Measurements from ENCODE around the gene HOXA10. TPM values are rescaled to one million over a fixed set of nuclear protein-coding genes. Genes with fewer than 3 reads are reported as not detected.

The HOXA10 gene
- total RNA-seq, 2 donors from 2014 or later = not detected

DNA sequence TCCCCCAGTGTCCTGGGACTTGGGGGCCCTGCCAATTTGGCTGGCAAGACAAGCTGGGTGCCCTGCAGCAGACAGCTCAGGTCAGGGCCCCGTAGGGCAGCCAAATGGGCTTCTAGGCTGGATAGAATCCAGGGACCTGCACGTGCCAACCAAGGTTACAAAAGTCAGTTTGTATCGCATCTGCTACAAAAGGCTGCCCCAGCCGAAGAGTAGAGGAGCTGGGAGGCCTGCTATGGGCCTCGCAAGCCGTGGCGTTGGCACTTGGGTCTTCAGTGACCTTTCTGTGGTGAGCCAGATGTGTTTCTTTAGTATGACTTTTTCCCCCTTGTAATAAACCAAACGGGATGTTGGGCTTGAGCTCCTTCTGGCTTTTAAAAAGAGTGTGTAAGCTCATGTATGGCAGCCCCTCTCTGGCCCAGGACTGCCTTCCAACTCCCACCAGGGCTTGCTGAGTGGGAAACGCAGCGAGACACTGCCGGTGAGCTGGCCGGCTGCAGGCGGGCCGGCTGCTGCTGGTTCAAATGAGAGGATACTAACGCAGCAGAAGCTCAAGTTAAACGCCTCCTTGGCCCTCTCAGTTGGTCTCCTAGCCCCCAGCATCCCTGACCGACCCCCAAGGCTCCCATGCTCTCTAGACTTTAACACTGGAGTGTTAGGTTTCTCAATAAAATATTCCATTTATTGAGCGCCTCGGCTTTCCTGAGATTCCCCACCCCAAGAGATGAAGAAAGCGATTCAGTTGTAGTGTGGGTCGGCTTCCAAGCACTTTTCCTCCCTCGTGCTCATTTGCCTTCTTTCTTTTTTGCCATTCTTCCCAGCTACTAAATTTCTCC is 3.1 kb upstream of the HOXA10 start:
- Mint-ChIP-seq H3K4me1 (peaks cover 12% of the 10 kb centered on the region), H3K36me3 (ENCODE audit: low read depth) (no peaks in the 10 kb centered on the region), H3K9me3 (peaks cover 6% of the 10 kb centered on the region), H3K27ac (no peak overlapping the region), H3K4me3 (no peak overlapping the region), H3K27me3 (ENCODE audit: insufficient read depth) (peaks cover 97% of the 10 kb centered on the region)
- no peak for DNase-seq
- no peak overlapping the region for H3K4me3 ChIP-seq (ENCODE audit: low read length)
- H3K27ac ChIP-seq (ENCODE audit: low read depth, low read length) = no peak overlapping the region
- H3K9ac ChIP-seq (ENCODE audit: extremely low read depth, low read length, poor library complexity, severe bottlenecking) = no peak overlapping the region
- H3K36me3 ChIP-seq (ENCODE audit: control insufficient read depth, insufficient read depth, low read length) = no peaks in the 10 kb centered on the region
- peaks cover 100% of the 10 kb centered on the region for H3K27me3 ChIP-seq (ENCODE audit: control insufficient read depth, insufficient read depth, low read length, poor library complexity, severe bottlenecking)
- TF ChIP-seq, protein P1, sequence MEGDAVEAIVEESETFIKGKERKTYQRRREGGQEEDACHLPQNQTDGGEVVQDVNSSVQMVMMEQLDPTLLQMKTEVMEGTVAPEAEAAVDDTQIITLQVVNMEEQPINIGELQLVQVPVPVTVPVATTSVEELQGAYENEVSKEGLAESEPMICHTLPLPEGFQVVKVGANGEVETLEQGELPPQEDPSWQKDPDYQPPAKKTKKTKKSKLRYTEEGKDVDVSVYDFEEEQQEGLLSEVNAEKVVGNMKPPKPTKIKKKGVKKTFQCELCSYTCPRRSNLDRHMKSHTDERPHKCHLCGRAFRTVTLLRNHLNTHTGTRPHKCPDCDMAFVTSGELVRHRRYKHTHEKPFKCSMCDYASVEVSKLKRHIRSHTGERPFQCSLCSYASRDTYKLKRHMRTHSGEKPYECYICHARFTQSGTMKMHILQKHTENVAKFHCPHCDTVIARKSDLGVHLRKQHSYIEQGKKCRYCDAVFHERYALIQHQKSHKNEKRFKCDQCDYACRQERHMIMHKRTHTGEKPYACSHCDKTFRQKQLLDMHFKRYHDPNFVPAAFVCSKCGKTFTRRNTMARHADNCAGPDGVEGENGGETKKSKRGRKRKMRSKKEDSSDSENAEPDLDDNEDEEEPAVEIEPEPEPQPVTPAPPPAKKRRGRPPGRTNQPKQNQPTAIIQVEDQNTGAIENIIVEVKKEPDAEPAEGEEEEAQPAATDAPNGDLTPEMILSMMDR (conservative IDR thresholded peaks at IDR 0.05) = no peak
- H3K9me3 ChIP-seq (ENCODE audit: control insufficient read depth, low read length) = peaks cover 11% of the 10 kb centered on the region
- 28 to 36% methylated on average over 10 to 22 of the region's 22 CpGs for WGBS, 2 experiments (ENCODE audit: insufficient coverage in 1 of 2, insufficient read length in 1 of 2)
- H3K4me1 ChIP-seq (ENCODE audit: control insufficient read depth, insufficient read depth, low read length) = peaks cover 3% of the 10 kb centered on the region

DNA sequence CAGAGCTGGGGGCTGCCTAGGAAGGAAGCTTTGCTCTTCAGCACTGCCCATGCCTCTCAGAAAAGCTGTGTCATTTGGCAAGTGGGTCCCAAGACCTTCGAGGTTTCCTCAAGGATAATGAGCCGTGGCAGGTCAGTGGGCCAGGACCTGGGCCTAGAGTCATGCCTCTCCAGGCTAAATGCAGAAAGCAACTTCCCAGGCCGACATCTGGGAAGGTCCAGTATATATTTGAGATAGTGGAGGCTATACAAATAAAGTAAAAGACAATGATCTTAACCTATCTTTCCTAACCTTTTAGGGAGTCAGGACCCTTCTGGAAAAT is 2.4 kb upstream of the HOXA10 start:
- Histone ChIP-seq H3K36me3 (ENCODE audit: control insufficient read depth, insufficient read depth, low read length) (no peaks in the 10 kb centered on the region), H3K27ac (ENCODE audit: low read depth, low read length) (no peak overlapping the region), H3K27me3 (ENCODE audit: control insufficient read depth, insufficient read depth, low read length, poor library complexity, severe bottlenecking) (peaks cover 100% of the 10 kb centered on the region), H3K4me1 (ENCODE audit: control insufficient read depth, insufficient read depth, low read length) (peaks cover 3% of the 10 kb centered on the region), H3K9me3 (ENCODE audit: control insufficient read depth, low read length) (peaks cover 11% of the 10 kb centered on the region), H3K9ac (ENCODE audit: extremely low read depth, low read length, poor library complexity, severe bottlenecking) (no peak overlapping the region), H3K4me3 (ENCODE audit: low read length) (no peak overlapping the region)
- Mint-ChIP-seq H3K4me3 (no peak overlapping the region), H3K9me3 (peaks cover 6% of the 10 kb centered on the region), H3K27ac (no peak overlapping the region), H3K27me3 (ENCODE audit: insufficient read depth) (peaks cover 97% of the 10 kb centered on the region), H3K4me1 (peaks cover 12% of the 10 kb centered on the region), H3K36me3 (ENCODE audit: low read depth) (no peaks in the 10 kb centered on the region)
- WGBS, 2 experiments (ENCODE audit: insufficient coverage in 1 of 2, insufficient read length in 1 of 2) = 84 to 90% methylated on average over 2 to 3 of the region's 3 CpGs
- no peak for DNase-seq
- TF ChIP-seq, protein P1 (conservative IDR thresholded peaks at IDR 0.05) = no peak

DNA sequence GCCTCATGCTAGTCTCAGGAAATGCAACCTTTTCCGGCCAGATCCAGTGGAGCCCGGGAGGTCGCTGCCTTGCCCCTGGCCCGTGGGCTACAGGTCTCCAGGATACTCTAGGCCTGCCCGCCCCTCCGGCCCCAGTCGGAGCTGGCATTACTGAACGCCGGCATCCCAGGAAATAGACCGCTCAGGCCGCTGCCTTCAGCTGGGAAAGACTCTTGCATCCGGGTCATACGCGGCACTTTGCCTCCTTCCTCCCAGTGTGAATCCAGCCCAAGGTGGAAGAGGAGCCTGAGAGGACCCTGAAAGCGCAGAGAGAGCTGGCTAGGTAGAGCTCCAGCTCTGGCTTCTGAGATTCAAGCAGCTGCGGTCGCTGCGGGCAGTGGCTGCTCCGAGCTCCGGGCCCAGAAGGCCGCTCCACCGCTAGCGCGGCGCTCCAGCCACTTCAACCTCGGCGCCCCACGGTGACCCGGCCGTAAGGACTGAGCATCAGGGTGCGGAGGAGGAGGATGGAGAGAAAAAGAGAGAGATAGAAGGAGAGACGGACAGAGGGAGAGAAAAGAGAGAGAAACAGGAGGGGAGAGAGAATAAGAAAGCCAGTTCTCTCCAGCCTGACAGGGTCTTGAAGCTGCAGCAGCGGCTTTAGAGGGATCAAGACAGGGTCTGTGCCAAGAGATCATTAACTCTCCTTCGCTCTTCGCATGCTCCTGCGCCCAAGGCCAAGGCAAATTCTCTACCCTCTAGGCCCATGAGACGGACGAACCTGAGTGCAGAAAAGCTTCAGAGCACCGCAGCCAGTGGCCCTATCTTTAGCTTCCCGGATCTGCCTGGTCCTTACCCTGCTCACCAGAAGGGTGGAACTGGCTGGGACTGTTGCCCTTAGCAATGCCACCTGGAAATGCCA is 1.8 kb upstream of the HOXA10 start:
- H3K9me3 Mint-ChIP-seq = peaks cover 6% of the 10 kb centered on the region
- no peak overlapping the region for H3K4me3 Mint-ChIP-seq
- DNase-seq = peak; percentile 76
- H3K4me1 Mint-ChIP-seq = peaks cover 12% of the 10 kb centered on the region
- H3K27me3 ChIP-seq (ENCODE audit: control insufficient read depth, insufficient read depth, low read length, poor library complexity, severe bottlenecking) = peaks cover 100% of the 10 kb centered on the region
- peaks cover 3% of the 10 kb centered on the region for H3K4me1 ChIP-seq (ENCODE audit: control insufficient read depth, insufficient read depth, low read length)
- no peaks in the 10 kb centered on the region for H3K36me3 Mint-ChIP-seq (ENCODE audit: low read depth)
- 15 to 17% methylated on average over 22 to 40 of the region's 40 CpGs for WGBS, 2 experiments (ENCODE audit: insufficient coverage in 1 of 2, insufficient read length in 1 of 2)
- no peak overlapping the region for H3K9ac ChIP-seq (ENCODE audit: extremely low read depth, low read length, poor library complexity, severe bottlenecking)
- TF ChIP-seq, protein P1 (conservative IDR thresholded peaks at IDR 0.05) = no peak
- peaks cover 11% of the 10 kb centered on the region for H3K9me3 ChIP-seq (ENCODE audit: control insufficient read depth, low read length)
- no peaks in the 10 kb centered on the region for H3K36me3 ChIP-seq (ENCODE audit: control insufficient read depth, insufficient read depth, low read length)
- no peak overlapping the region for H3K27ac ChIP-seq (ENCODE audit: low read depth, low read length)
- H3K27me3 Mint-ChIP-seq (ENCODE audit: insufficient read depth) = peaks cover 97% of the 10 kb centered on the region
- H3K4me3 ChIP-seq (ENCODE audit: low read length) = no peak overlapping the region
- no peak overlapping the region for H3K27ac Mint-ChIP-seq

All from endodermal cell (in vitro differentiated cells).